ENCODE measurements around the gene ARID3A. TPM values are rescaled to one million over a fixed set of nuclear protein-coding genes. Genes with fewer than 3 reads are reported as not detected.

ARID3A gene
- total and polyA plus RNA-seq, 2 of the 13 experiments (the other 11 are each of a cell fraction or from before 2014, with no cell fraction given) = 71.3 to 77.9 TPM

DNA sequence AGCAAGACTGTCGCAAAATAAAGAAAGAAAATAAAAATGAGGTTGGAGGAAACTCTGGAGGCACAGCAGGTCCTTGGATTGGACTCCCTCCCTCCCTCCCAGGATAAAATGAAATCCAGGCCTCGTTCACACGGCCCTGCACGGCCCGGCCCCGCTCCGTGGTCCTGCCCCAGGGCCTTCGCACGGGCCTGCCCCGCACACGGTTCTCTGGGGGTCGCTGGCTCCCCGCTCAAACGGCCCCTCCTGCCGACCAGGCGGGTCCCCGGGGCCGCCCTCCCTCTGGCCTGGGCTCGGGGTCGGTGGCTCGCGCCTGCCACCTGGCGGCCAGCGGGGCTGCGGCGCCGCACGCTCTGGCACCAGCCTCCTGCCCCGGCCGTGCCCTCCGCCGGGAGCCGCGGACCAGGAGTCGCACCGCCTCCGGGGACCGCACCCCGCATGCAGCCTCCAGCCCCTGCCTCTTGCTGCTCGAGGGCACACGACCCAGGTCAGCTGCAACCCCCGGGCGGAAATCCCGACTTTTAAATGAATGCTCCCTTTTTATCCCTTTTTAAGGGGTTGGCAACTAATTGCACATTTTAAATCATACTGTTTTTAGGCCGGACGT is 56.8 kb downstream of the ARID3A start (continued):
- TF ChIP-seq, protein P1, sequence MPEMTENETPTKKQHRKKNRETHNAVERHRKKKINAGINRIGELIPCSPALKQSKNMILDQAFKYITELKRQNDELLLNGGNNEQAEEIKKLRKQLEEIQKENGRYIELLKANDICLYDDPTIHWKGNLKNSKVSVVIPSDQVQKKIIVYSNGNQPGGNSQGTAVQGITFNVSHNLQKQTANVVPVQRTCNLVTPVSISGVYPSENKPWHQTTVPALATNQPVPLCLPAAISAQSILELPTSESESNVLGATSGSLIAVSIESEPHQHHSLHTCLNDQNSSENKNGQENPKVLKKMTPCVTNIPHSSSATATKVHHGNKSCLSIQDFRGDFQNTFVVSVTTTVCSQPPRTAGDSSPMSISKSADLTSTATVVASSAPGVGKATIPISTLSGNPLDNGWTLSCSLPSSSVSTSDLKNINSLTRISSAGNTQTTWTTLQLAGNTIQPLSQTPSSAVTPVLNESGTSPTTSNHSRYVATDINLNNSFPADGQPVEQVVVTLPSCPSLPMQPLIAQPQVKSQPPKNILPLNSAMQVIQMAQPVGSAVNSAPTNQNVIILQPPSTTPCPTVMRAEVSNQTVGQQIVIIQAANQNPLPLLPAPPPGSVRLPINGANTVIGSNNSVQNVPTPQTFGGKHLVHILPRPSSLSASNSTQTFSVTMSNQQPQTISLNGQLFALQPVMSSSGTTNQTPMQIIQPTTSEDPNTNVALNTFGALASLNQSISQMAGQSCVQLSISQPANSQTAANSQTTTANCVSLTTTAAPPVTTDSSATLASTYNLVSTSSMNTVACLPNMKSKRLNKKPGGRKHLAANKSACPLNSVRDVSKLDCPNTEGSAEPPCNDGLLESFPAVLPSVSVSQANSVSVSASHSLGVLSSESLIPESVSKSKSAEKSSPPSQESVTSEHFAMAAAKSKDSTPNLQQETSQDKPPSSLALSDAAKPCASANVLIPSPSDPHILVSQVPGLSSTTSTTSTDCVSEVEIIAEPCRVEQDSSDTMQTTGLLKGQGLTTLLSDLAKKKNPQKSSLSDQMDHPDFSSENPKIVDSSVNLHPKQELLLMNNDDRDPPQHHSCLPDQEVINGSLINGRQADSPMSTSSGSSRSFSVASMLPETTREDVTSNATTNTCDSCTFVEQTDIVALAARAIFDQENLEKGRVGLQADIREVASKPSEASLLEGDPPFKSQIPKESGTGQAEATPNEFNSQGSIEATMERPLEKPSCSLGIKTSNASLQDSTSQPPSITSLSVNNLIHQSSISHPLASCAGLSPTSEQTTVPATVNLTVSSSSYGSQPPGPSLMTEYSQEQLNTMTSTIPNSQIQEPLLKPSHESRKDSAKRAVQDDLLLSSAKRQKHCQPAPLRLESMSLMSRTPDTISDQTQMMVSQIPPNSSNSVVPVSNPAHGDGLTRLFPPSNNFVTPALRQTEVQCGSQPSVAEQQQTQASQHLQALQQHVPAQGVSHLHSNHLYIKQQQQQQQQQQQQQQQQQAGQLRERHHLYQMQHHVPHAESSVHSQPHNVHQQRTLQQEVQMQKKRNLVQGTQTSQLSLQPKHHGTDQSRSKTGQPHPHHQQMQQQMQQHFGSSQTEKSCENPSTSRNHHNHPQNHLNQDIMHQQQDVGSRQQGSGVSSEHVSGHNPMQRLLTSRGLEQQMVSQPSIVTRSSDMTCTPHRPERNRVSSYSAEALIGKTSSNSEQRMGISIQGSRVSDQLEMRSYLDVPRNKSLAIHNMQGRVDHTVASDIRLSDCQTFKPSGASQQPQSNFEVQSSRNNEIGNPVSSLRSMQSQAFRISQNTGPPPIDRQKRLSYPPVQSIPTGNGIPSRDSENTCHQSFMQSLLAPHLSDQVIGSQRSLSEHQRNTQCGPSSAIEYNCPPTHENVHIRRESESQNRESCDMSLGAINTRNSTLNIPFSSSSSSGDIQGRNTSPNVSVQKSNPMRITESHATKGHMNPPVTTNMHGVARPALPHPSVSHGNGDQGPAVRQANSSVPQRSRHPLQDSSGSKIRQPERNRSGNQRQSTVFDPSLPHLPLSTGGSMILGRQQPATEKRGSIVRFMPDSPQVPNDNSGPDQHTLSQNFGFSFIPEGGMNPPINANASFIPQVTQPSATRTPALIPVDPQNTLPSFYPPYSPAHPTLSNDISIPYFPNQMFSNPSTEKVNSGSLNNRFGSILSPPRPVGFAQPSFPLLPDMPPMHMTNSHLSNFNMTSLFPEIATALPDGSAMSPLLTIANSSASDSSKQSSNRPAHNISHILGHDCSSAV (CRISPR knock-in tag; IDR thresholded peaks at IDR 0.05; ENCODE audit: borderline replicate concordance) = no peak
- TF ChIP-seq SRY (CRISPR knock-in tag; IDR thresholded peaks at IDR 0.05) = no peak
- TF ChIP-seq TOPORS (CRISPR knock-in tag; IDR thresholded peaks at IDR 0.05) = no peak
- peak; percentile 35; the same call in 1 of the 2 replicates for TF ChIP-seq SMC3 (IDR thresholded peaks at IDR 0.05; ENCODE audit: low read length)
- no peak for TF ChIP-seq ZNF44 (CRISPR knock-in tag; IDR thresholded peaks at IDR 0.05)
- TF ChIP-seq ZNF296 (CRISPR knock-in tag; conservative IDR thresholded peaks at IDR 0.05) = no peak
- TF ChIP-seq FOXO1 (CRISPR knock-in tag; IDR thresholded peaks at IDR 0.05) = peak; percentile 38; the same call in 1 of the 2 replicates
- no peak for TF ChIP-seq ZFAT (CRISPR knock-in tag; conservative IDR thresholded peaks at IDR 0.05)
- no peak for TF ChIP-seq HOXD1 (CRISPR knock-in tag; IDR thresholded peaks at IDR 0.05)
- TF ChIP-seq NCOA1 (CRISPR knock-in tag; IDR thresholded peaks at IDR 0.05) = no peak
- TF ChIP-seq STAT5B (CRISPR knock-in tag; IDR thresholded peaks at IDR 0.05) = no peak
- TF ChIP-seq AGO2 (optimal IDR thresholded peaks at IDR 0.05; ENCODE audit: low read depth, low read length) = peak; percentile 46
- no peak for TF ChIP-seq GATAD2A (CRISPR knock-in tag; IDR thresholded peaks at IDR 0.05)
- no peak for TF ChIP-seq ZNF432 (CRISPR knock-in tag; IDR thresholded peaks at IDR 0.05; ENCODE audit: borderline replicate concordance)
- no peak for TF ChIP-seq ZNF260 (CRISPR knock-in tag; IDR thresholded peaks at IDR 0.05; ENCODE audit: borderline replicate concordance, low read depth)
- peak; percentile 30; the same call in 1 of the 2 replicates for TF ChIP-seq PHF8 (CRISPR knock-in tag; IDR thresholded peaks at IDR 0.05)
- TF ChIP-seq ZBTB21 (CRISPR knock-in tag; IDR thresholded peaks at IDR 0.05) = no peak
- TF ChIP-seq ZNF350 (CRISPR knock-in tag; IDR thresholded peaks at IDR 0.05; ENCODE audit: borderline replicate concordance, low read depth) = no peak
- 0 out of 2 replicates have a peak, but pooled peaks have one; percentile 27 for TF ChIP-seq NR2F2 (IDR thresholded peaks at IDR 0.05; ENCODE audit: borderline replicate concordance, low read depth)
- TF ChIP-seq ZBTB7B (CRISPR knock-in tag; IDR thresholded peaks at IDR 0.05) = peak; percentile 97
- TF ChIP-seq ZNF782 (CRISPR knock-in tag; IDR thresholded peaks at IDR 0.05; ENCODE audit: borderline replicate concordance) = no peak
- peak; percentile 69 for TF ChIP-seq XRCC5 (optimal IDR thresholded peaks at IDR 0.05; ENCODE audit: low read length)
- TF ChIP-seq ZNF709 (CRISPR knock-in tag; IDR thresholded peaks at IDR 0.05) = peak; percentile 44; the same call in 1 of the 2 replicates
- no peak for TF ChIP-seq FOXC1 (CRISPR knock-in tag; IDR thresholded peaks at IDR 0.05; ENCODE audit: borderline replicate concordance)
- 0 out of 2 replicates have a peak, but pooled peaks have one; percentile 25 for TF ChIP-seq TGIF2 (CRISPR knock-in tag; IDR thresholded peaks at IDR 0.05)
- TF ChIP-seq MAFK (conservative IDR thresholded peaks at IDR 0.05 in 1 of 2, IDR thresholded peaks at IDR 0.05 in 1 of 2; ENCODE audit: low read length in 2 of 2) = no peak

All from HepG2 (cell line).